Choroid plexus epithelial cell (primary cell): Measurements from ENCODE around the gene WTAP.
"Not testable (repeated sequence)": the region's sequence is repeated elsewhere in the genome, so short reads cannot be mapped to it uniquely, and the experiment has no call there.

Experiments
- DNase-seq: peaks from one replicate; pipeline ENCODE4 v3.0.0-alpha.2; 2010; ENCODE audit warnings: low read depth
- H3K4me3 ChIP-seq: 2 replicates; pipeline ENCODE4 v1.5.1; 2011; ENCODE audit warnings: low read depth, mild to moderate bottlenecking, control low read depth, low read length, moderate library complexity
- CTCF ChIP-seq: conservative IDR thresholded peaks from 2 replicates; pipeline ENCODE4 v1.5.1; 2011; ENCODE audit warnings: low read depth, mild to moderate bottlenecking, control low read depth, inconsistent platforms, low read length, moderate library complexity

Gene WTAP

GRCh38 chr6:159722655-159723054, 4.7 kb upstream of the WTAP start:
- no peak overlapping the region for H3K4me3 ChIP-seq
- DNase-seq: no peak
- no peak for TF ChIP-seq CTCF

- no peak overlapping the region for H3K4me3 ChIP-seq
- no peak for DNase-seq
- no peak for TF ChIP-seq CTCF
Measured at GRCh38 chr6:159723259-159723658, 4.0 kb upstream of the WTAP start.

GRCh38 chr6:159724778-159725177, 2.5 kb upstream of the WTAP start:
- no peak for DNase-seq
- H3K4me3 ChIP-seq: no peak overlapping the region
- no peak for TF ChIP-seq CTCF

GRCh38 chr6:159725208-159725607, 2.1 kb upstream of the WTAP start:
- DNase-seq, H3K4me3 ChIP-seq: not testable (repeated sequence)

GRCh38 chr6:159726255-159726917, 920 bp upstream of the WTAP start:
- no peak for DNase-seq
- TF ChIP-seq CTCF: no peak
- H3K4me3 ChIP-seq: peak overlapping the region; percentile 90

GRCh38 chr6:159727717-159728445, 575 bp downstream of the WTAP start:
- peak; percentile 42 for DNase-seq
- TF ChIP-seq CTCF: no peak
- peak overlapping the region; percentile 90 for H3K4me3 ChIP-seq

- DNase-seq: no peak
Measured at GRCh38 chr6:159728531-159728964, 1.2 kb downstream of the WTAP start.

More at GRCh38 chr6:159728531-159728964, 1.2 kb downstream of the WTAP start:
- peak overlapping the region; percentile 90 for H3K4me3 ChIP-seq
- no peak for TF ChIP-seq CTCF
